Dermis microvascular lymphatic vessel endothelial cell (primary cell): ENCODE measurements around the gene PTPN5. TPM values are rescaled to one million over a fixed set of nuclear protein-coding genes. Genes with fewer than 3 reads are reported as not detected.
A peak's percentile ranks its signal among the peaks of the same experiment; 100 is the strongest.
"Not testable (repeated sequence)": the region's sequence is repeated elsewhere in the genome, so short reads cannot be mapped to it uniquely, and the experiment has no call there.

Experiments
- DNase-seq, 2 donors: peaks; one replicate each; pipeline versions ENCODE4 v3.0.0 to v3.0.0-alpha.2; 2010; ENCODE audit warnings: low read depth in 2 of 2
- total RNA-seq: library from RNA; depleted of rRNA; stranded (reverse); fragments of >200 nt; gene quantifications from 2 replicates; pipeline ENCODE4 v1.2.1, GENCODE V29; 2014

Gene PTPN5
- total RNA-seq, 1 donor from 2014 or later, result not detected

- DNase-seq, result no peak
Measured at GRCh38 chr11:18710545-18710944, 81.1 kb downstream of the PTPN5 start.

- DNase-seq, result no peak
Measured at GRCh38 chr11:18709414-18709813, 82.2 kb downstream of the PTPN5 start.

GRCh38 chr11:18707811-18708340 is 83.7 kb downstream of the PTPN5 start:
- no peak for DNase-seq

- DNase-seq, result peak; percentile 64
Measured at GRCh38 chr11:18706330-18707243, 85.0 kb downstream of the PTPN5 start.

GRCh38 chr11:18705651-18706281 is 85.8 kb downstream of the PTPN5 start:
- DNase-seq, result peak in 1 of 2 donors; percentile 21

GRCh38 chr11:18704698-18705097 is 86.9 kb downstream of the PTPN5 start:
- no peak for DNase-seq

- DNase-seq, result no peak
Measured at GRCh38 chr11:18704045-18704645, 87.5 kb downstream of the PTPN5 start.

- DNase-seq, result no peak
Measured at GRCh38 chr11:18703001-18703763, 88.4 kb downstream of the PTPN5 start.

GRCh38 chr11:18701614-18702216 is 89.9 kb downstream of the PTPN5 start:
- no peak for DNase-seq

GRCh38 chr11:18700872-18701271 is 90.7 kb downstream of the PTPN5 start:
- DNase-seq, result no peak

GRCh38 chr11:18700375-18700774 is 91.2 kb downstream of the PTPN5 start:
- DNase-seq, result no peak

GRCh38 chr11:18699848-18700261 is 91.7 kb downstream of the PTPN5 start:
- no peak for DNase-seq

- no peak for DNase-seq
Measured at GRCh38 chr11:18699269-18699596, 92.4 kb downstream of the PTPN5 start.

- DNase-seq, result peak; percentile 47 to 87
Measured at GRCh38 chr11:18698341-18699268, 93.0 kb downstream of the PTPN5 start, which contains the start of gene TMEM86A. TMEM86A (plus strand) TSS chr11:18698779; CDS start chr11:18698887, 108 bp downstream.

- DNase-seq, result no peak
Measured at GRCh38 chr11:18697576-18697975, 94.0 kb downstream of the PTPN5 start.

GRCh38 chr11:18696638-18697225 is 94.9 kb downstream of the PTPN5 start:
- no peak for DNase-seq

- DNase-seq, result no peak
Measured at GRCh38 chr11:18692941-18693760, 98.4 kb downstream of the PTPN5 start.

- not testable (repeated sequence) for DNase-seq
Measured at GRCh38 chr11:18691467-18692140, 100.0 kb downstream of the PTPN5 start.
